ENCODE measurements around the gene PRDM16. TPM values are rescaled to one million over a fixed set of nuclear protein-coding genes. Genes with fewer than 3 reads are reported as not detected.

PRDM16 gene
- total RNA-seq, 4 donors from 2014 or later, result 0.26 to 7.7 (median 0.35) TPM; not detected in 1

GRCh38 chr1:3262681-3263286 lies 193.8 kb downstream of the PRDM16 start:
- TF ChIP-seq CTCF (IDR thresholded peaks at IDR 0.05), result no peak
- TF ChIP-seq POLR2A (IDR thresholded peaks at IDR 0.05), result no peak

GRCh38 chr1:3263790-3264189 lies 194.8 kb downstream of the PRDM16 start:
- H3K36me3 ChIP-seq, result no peaks in the 10 kb centered on the region
- peaks cover 0 to 11% of the 10 kb centered on the region in 2 donors for H3K27me3 ChIP-seq
- no peaks in the 10 kb centered on the region for H3K9me3 ChIP-seq
- no peak for TF ChIP-seq POLR2A (IDR thresholded peaks at IDR 0.05)
- no peak for TF ChIP-seq CTCF (IDR thresholded peaks at IDR 0.05)
- H3K4me3 ChIP-seq, result no peak overlapping the region
- DNase-seq, result no peak
- no peaks in the 10 kb centered on the region for H3K4me1 ChIP-seq
- no peak overlapping the region for H3K27ac ChIP-seq
- intact Hi-C loops (cut with DNase I; ENCODE audit: low total_unique reads), result no loop called here

More at GRCh38 chr1:3262681-3263286, 193.8 kb downstream of the PRDM16 start:
- peaks cover 0 to 11% of the 10 kb centered on the region in 2 donors for H3K27me3 ChIP-seq
- no peaks in the 10 kb centered on the region for H3K36me3 ChIP-seq
- H3K4me3 ChIP-seq, result no peak overlapping the region
- intact Hi-C loops (cut with DNase I; ENCODE audit: low total_unique reads), result no loop called here
- no peak overlapping the region for H3K27ac ChIP-seq
- H3K9me3 ChIP-seq, result no peaks in the 10 kb centered on the region
- no peak for DNase-seq
- H3K4me1 ChIP-seq, result no peaks in the 10 kb centered on the region

- TF ChIP-seq POLR2A (IDR thresholded peaks at IDR 0.05) (no peak), CTCF (IDR thresholded peaks at IDR 0.05) (no peak)
- H3K4me1 ChIP-seq, result no peaks in the 10 kb centered on the region
Measured at GRCh38 chr1:3264456-3264855, 195.5 kb downstream of the PRDM16 start.

GRCh38 chr1:3265835-3266805 lies 197.1 kb downstream of the PRDM16 start:
- Histone ChIP-seq H3K27ac (no peak overlapping the region), H3K27me3 (peaks cover 0 to 11% of the 10 kb centered on the region in 2 donors), H3K4me1 (no peaks in the 10 kb centered on the region), H3K9me3 (no peaks in the 10 kb centered on the region), H3K4me3 (no peak overlapping the region), H3K36me3 (no peaks in the 10 kb centered on the region)
- intact Hi-C loops (cut with DNase I; ENCODE audit: low total_unique reads), result no loop called here
- TF ChIP-seq POLR2A (IDR thresholded peaks at IDR 0.05) (no peak), CTCF (IDR thresholded peaks at IDR 0.05) (no peak)
- no peak for DNase-seq

More at GRCh38 chr1:3264456-3264855, 195.5 kb downstream of the PRDM16 start:
- no peaks in the 10 kb centered on the region for H3K36me3 ChIP-seq
- no peaks in the 10 kb centered on the region for H3K9me3 ChIP-seq
- intact Hi-C loops (cut with DNase I; ENCODE audit: low total_unique reads), result no loop called here
- peaks cover 0 to 11% of the 10 kb centered on the region in 2 donors for H3K27me3 ChIP-seq
- H3K27ac ChIP-seq, result no peak overlapping the region
- DNase-seq, result no peak
- no peak overlapping the region for H3K4me3 ChIP-seq

Data from uterus (tissue), 4 donors.